RWPE2 (cell line): ENCODE measurements around the gene CHD1L.

Experiments used
- ATAC-seq: fragments of 200-7000 bp; cut with Tn5 transposase; 3 replicates; pipeline ENCODE4 v1.9.1; 2021; ENCODE audit warnings: low read depth
- DNase-seq: peaks from one replicate; pipeline ENCODE4 v3.0.0-alpha.2; 2020; ENCODE audit warnings: low spot score
- H3K27ac ChIP-seq: fragments of 450-650 bp; 2 replicates; pipeline ENCODE4 v1.5.1; 2017; ENCODE audit warnings: mild to moderate bottlenecking; ENCODE audit not compliant: poor library complexity, severe bottlenecking
- H3K27me3 ChIP-seq: fragments of 250-450 bp; sonication (Bioruptor Pico); 2 replicates; pipeline ENCODE4 v1.5.1; 2021; ENCODE audit warnings: mild to moderate bottlenecking, moderate library complexity; ENCODE audit not compliant: insufficient read depth, poor library complexity, severe bottlenecking
- H3K36me3 ChIP-seq: fragments of 250-450 bp; sonication (Bioruptor Pico); 2 replicates; pipeline ENCODE4 v1.5.1; 2020; ENCODE audit warnings: low read depth, mild to moderate bottlenecking, moderate library complexity
- H3K4me1 ChIP-seq: fragments of 250-450 bp; sonication (Bioruptor Pico); 2 replicates; pipeline ENCODE4 v1.5.1; 2021; ENCODE audit warnings: mild to moderate bottlenecking, moderate library complexity; ENCODE audit not compliant: insufficient read depth, poor library complexity, severe bottlenecking
- H3K4me3 ChIP-seq: fragments of 250-450 bp; sonication (Bioruptor Pico); 2 replicates; pipeline ENCODE4 v1.5.1; 2021; ENCODE audit warnings: mild to moderate bottlenecking, moderate library complexity; ENCODE audit not compliant: severe bottlenecking
- H3K9me3 ChIP-seq: fragments of 250-450 bp; sonication (Bioruptor Pico); 2 replicates; pipeline ENCODE4 v1.5.1; 2021; ENCODE audit warnings: mild to moderate bottlenecking, moderate library complexity; ENCODE audit not compliant: severe bottlenecking
- TF ChIP-seq, protein P1 (sequence below): fragments of 450-650 bp; IDR thresholded peaks from one replicate; pipeline ENCODE4 v1.5.1; 2017; ENCODE audit warnings: mild to moderate bottlenecking, moderate library complexity; ENCODE audit not compliant: poor library complexity, severe bottlenecking

CHD1L gene

DNA sequence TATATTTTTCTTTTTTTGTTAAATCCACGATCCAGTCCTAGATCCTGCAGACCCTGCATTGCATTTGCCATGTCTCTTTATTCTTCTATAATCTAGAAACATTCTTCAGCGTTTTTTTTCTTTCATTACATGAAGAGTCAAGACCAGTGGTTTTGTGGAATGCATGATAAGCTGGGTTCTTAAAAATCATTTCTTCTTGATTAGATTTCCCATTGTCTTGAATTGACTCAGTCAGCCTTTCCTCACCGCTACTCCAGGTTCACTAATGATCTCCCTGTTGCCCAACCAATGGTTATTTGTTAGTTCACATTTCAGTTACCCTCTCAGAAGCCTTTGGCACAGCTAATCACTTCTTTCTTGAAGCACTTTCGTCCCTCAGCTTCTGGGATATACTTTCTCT is 25.2 kb downstream of the CHD1L start:
- Histone ChIP-seq H3K36me3 (peaks cover 75% of the 10 kb centered on the region), H3K27ac (no peak overlapping the region), H3K9me3 (no peaks in the 10 kb centered on the region), H3K4me1 (peaks cover 16% of the 10 kb centered on the region), H3K4me3 (no peak overlapping the region), H3K27me3 (no peaks in the 10 kb centered on the region)
- no peak for ATAC-seq
- TF ChIP-seq, protein P1, sequence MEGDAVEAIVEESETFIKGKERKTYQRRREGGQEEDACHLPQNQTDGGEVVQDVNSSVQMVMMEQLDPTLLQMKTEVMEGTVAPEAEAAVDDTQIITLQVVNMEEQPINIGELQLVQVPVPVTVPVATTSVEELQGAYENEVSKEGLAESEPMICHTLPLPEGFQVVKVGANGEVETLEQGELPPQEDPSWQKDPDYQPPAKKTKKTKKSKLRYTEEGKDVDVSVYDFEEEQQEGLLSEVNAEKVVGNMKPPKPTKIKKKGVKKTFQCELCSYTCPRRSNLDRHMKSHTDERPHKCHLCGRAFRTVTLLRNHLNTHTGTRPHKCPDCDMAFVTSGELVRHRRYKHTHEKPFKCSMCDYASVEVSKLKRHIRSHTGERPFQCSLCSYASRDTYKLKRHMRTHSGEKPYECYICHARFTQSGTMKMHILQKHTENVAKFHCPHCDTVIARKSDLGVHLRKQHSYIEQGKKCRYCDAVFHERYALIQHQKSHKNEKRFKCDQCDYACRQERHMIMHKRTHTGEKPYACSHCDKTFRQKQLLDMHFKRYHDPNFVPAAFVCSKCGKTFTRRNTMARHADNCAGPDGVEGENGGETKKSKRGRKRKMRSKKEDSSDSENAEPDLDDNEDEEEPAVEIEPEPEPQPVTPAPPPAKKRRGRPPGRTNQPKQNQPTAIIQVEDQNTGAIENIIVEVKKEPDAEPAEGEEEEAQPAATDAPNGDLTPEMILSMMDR, result no peak
- no peak for DNase-seq

DNA sequence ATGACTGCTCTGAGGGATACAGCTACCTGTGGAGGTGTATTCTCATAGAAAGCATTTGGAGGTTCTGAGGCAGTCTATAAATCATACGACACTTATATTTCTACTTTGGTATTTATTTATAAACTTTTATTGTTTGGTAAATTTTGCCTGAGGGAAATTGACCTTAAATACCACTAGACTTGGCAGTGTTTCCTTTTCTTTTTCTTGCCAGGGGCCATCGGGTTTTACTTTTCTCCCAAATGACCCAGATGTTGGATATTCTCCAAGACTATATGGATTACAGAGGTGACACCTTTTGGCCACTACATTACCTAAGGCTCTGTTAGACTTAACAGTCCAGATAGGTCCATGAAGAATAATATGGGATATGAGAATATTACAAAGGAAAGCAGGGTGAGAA is 28.2 kb downstream of the CHD1L start:
- ATAC-seq, result no peak
- Histone ChIP-seq H3K27me3 (no peaks in the 10 kb centered on the region), H3K4me3 (no peak overlapping the region), H3K4me1 (peaks cover 14% of the 10 kb centered on the region), H3K9me3 (no peaks in the 10 kb centered on the region), H3K27ac (no peak overlapping the region), H3K36me3 (peaks cover 92% of the 10 kb centered on the region)
- no peak for DNase-seq
- TF ChIP-seq, protein P1, result no peak

DNA sequence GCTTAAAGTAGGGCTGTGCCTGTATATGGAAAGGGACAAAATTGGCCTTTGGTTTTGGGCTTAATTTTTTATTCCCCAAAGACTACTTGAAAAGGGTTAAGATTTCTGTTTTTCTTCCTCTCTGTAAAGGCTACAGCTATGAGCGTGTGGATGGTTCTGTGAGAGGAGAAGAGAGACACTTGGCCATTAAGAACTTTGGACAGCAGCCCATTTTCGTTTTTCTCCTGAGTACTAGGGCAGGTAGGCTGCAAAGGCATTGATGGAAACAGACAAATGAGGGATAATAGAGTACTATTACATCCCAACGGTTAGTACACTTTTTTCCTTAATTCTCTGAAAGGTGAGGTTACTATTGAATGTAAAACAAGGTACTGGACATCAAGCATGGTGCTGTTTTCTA is 29.6 kb downstream of the CHD1L start:
- TF ChIP-seq, protein P1, result no peak
- no peak for ATAC-seq
- H3K4me1 ChIP-seq, result peaks cover 14% of the 10 kb centered on the region
- H3K9me3 ChIP-seq, result no peaks in the 10 kb centered on the region
- no peak for DNase-seq
- H3K4me3 ChIP-seq, result no peak overlapping the region
- H3K36me3 ChIP-seq, result peaks cover 91% of the 10 kb centered on the region
- no peak overlapping the region for H3K27ac ChIP-seq
- no peaks in the 10 kb centered on the region for H3K27me3 ChIP-seq

DNA sequence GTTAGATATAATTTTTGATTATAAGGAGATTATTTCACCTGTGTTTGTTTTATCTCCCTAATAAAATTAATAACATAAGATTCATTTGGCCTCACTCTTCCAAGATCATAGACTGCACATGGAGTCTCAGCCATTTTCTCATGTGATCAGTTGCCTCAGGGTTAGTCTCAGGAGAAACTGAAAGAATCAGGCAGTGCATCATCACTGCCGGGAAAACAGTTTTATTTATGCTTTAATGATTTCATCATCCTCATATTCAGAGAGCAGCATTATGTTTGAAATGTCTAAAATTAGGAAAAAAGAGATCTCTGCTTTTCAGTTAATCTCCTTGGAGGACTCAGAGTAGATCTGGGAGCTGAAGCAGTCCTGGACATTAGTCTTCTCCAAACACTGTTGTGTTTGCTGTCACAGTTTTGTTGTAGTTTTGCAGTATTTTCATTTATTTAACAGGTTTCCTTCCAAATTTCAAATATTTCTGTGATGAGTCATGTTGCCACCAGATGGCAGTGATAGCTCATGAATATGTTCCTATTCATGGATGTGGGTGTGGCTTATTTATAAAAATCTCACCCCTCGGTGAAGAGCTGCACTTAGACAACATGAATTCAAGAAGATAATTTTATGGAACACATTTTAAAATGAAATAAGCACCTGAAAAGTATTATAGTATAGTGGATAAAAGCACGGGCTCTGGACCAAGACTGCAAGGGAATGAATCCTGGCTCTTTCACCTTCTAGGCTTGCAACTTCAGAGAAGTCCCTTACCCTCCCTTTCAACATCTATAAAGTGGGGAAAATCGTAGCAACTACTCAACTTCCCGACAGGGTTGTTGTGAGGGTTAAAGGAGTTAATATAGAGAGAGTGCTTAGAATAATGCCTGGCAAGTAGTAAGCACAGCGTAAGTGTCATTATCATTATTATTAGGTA is 31.2 kb downstream of the CHD1L start:
- TF ChIP-seq, protein P1, result peak; percentile 61
- Histone ChIP-seq H3K27ac (peak overlapping the region; percentile 55), H3K4me3 (no peak overlapping the region), H3K27me3 (no peaks in the 10 kb centered on the region), H3K9me3 (no peaks in the 10 kb centered on the region), H3K4me1 (peaks cover 14% of the 10 kb centered on the region), H3K36me3 (peaks cover 88% of the 10 kb centered on the region)
- ATAC-seq (peak; percentile 85), DNase-seq (no peak)

DNA sequence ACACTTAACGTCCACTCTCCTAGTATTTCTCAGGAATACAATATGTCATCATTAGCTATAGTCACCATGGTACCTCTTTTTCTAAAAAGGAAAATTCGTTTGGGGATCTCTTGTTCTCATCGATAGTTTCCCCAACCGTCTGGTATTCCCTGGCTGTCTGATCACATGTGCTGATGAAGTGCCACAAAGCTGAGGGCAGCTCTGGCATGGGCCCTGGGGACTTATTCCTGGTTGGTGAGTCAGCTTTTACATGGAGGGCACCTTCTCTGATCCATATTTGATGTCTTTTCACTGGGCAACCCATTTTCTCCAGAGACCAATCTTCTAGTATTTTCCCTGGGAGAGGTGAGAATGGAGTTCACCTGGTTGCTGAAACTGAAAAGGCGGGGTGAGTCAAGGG is 39.5 kb downstream of the CHD1L start:
- peaks cover 70% of the 10 kb centered on the region for H3K36me3 ChIP-seq
- TF ChIP-seq, protein P1, result no peak

More for the DNA sequence above, 39.5 kb downstream of the CHD1L start:
- Histone ChIP-seq H3K27ac (no peak overlapping the region), H3K9me3 (no peaks in the 10 kb centered on the region), H3K4me3 (no peak overlapping the region), H3K27me3 (no peaks in the 10 kb centered on the region), H3K4me1 (no peaks in the 10 kb centered on the region)
- no peak for DNase-seq
- ATAC-seq, result no peak
